GM23338 (cell line): ENCODE results near the gene TMEM101. TPM values are rescaled to one million over a fixed set of nuclear protein-coding genes. Genes with fewer than 3 reads are reported as not detected.
A peak's percentile ranks its signal among the peaks of the same experiment; 100 is the strongest.

Experiments
- ATAC-seq: fragments of 200-7000 bp; cut with Tn5 transposase; 3 replicates; pipeline ENCODE4 v1.9.1; 2020
- DNase-seq: peaks from one replicate; pipeline ENCODE4 v3.0.0-alpha.2; 2015; ENCODE audit warnings: low spot score
- H2AFZ ChIP-seq: fragments of 200-600 bp; sonication (generic); 2 replicates; pipeline ENCODE4 v1.8.0; 2016; ENCODE audit warnings: antibody characterized with exemption, mild to moderate bottlenecking, moderate library complexity
- H3F3A ChIP-seq: fragments of 200-600 bp; sonication (generic); replicated peaks from 2 replicates; pipeline ENCODE4 v1.8.0; 2017; ENCODE audit warnings: antibody characterized with exemption, mixed run types, low read depth
- H3K27ac ChIP-seq: fragments of 200-600 bp; sonication (generic); 2 replicates; pipeline ENCODE4 v1.6.1; 2016; ENCODE audit warnings: low read depth
- H3K27me3 ChIP-seq: fragments of 200-600 bp; sonication (generic); 2 replicates; pipeline ENCODE4 v1.8.0; 2016; ENCODE audit warnings: mild to moderate bottlenecking, mixed run types, moderate library complexity; ENCODE audit not compliant: insufficient read depth
- H3K36me3 ChIP-seq: fragments of 200-600 bp; sonication (generic); 2 replicates; pipeline ENCODE4 v1.8.0; 2016; ENCODE audit warnings: mild to moderate bottlenecking; ENCODE audit not compliant: insufficient read depth
- H3K4me1 ChIP-seq: fragments of 200-600 bp; sonication (generic); 2 replicates; pipeline ENCODE4 v1.8.0; 2016; ENCODE audit warnings: mild to moderate bottlenecking, moderate library complexity; ENCODE audit not compliant: insufficient read depth
- H3K4me2 ChIP-seq: fragments of 200-600 bp; sonication (generic); 2 replicates; pipeline ENCODE4 v1.7.1; 2017; ENCODE audit warnings: mixed run types
- H3K4me3 ChIP-seq: fragments of 200-600 bp; sonication (generic); 2 replicates; pipeline ENCODE4 v1.6.1; 2016; ENCODE audit warnings: mixed run types
- H3K79me2 ChIP-seq: fragments of 200-600 bp; sonication (generic); replicated peaks from 2 replicates; pipeline ENCODE4 v1.8.0; 2017; ENCODE audit warnings: mild to moderate bottlenecking; ENCODE audit not compliant: insufficient read depth
- H3K9me2 ChIP-seq: fragments of 200-600 bp; sonication (generic); 2 replicates; pipeline ENCODE4 v1.8.0; 2017; ENCODE audit not compliant: insufficient read depth
- H4K20me1 ChIP-seq: fragments of 200-600 bp; sonication (generic); replicated peaks from 2 replicates; pipeline ENCODE4 v1.8.0; 2017; ENCODE audit warnings: mild to moderate bottlenecking; ENCODE audit not compliant: insufficient read depth
- H3K27ac Mint-ChIP-seq: 2 replicates; pipeline ENCODE4 v1.8.0; 2020; ENCODE audit warnings: inconsistent platforms, mild to moderate bottlenecking, moderate library complexity, mixed read lengths
- H3K27me3 Mint-ChIP-seq: 3 replicates; pipeline ENCODE4 v1.8.0; 2022; ENCODE audit warnings: low read depth, mild to moderate bottlenecking, moderate library complexity, mixed read lengths, inconsistent platforms; ENCODE audit not compliant: insufficient read depth, poor library complexity
- H3K36me3 Mint-ChIP-seq: 3 replicates; pipeline ENCODE4 v1.8.0; 2021; ENCODE audit warnings: low read depth, mild to moderate bottlenecking, inconsistent platforms, moderate library complexity, mixed read lengths
- H3K4me1 Mint-ChIP-seq: 3 replicates; pipeline ENCODE4 v1.8.0; 2020; ENCODE audit warnings: mild to moderate bottlenecking, inconsistent platforms, mixed read lengths
- H3K4me3 Mint-ChIP-seq: 3 replicates; pipeline ENCODE4 v1.8.0; 2021; ENCODE audit warnings: moderate library complexity, mild to moderate bottlenecking, inconsistent platforms, mixed read lengths
- H3K9me3 Mint-ChIP-seq: 3 replicates; pipeline ENCODE4 v1.8.0; 2020; ENCODE audit warnings: moderate library complexity, mild to moderate bottlenecking, inconsistent platforms, mixed read lengths
- CREB1 ChIP-seq: fragments of 250-450 bp; sonication (Bioruptor Pico); IDR thresholded peaks from 2 replicates; pipeline ENCODE4 v1.5.0; 2020; ENCODE audit warnings: low read depth, mild to moderate bottlenecking, moderate library complexity
- EZH2 ChIP-seq: fragments of 200-600 bp; sonication (generic); IDR thresholded peaks from one replicate; pipeline ENCODE4 v1.8.0; 2017; ENCODE audit warnings: antibody characterized with exemption, mild to moderate bottlenecking, low read depth; ENCODE audit not compliant: unreplicated experiment
- EZH2phosphoT487 ChIP-seq: fragments of 200-600 bp; sonication (generic); IDR thresholded peaks from one replicate; pipeline ENCODE4 v1.8.1; 2018; ENCODE audit warnings: antibody characterized with exemption; ENCODE audit not compliant: unreplicated experiment
- JUNB ChIP-seq: IDR thresholded peaks from one replicate; pipeline ENCODE4 v1.6.1; 2016; ENCODE audit warnings: antibody characterized with exemption; ENCODE audit not compliant: unreplicated experiment
- NANOG ChIP-seq: IDR thresholded peaks from 2 replicates; pipeline ENCODE4 v1.6.1; 2016; ENCODE audit warnings: antibody characterized with exemption, borderline replicate concordance
- POLR2AphosphoS5 ChIP-seq: IDR thresholded peaks from 2 replicates; pipeline ENCODE4 v1.6.1; 2016; ENCODE audit warnings: antibody characterized with exemption, low read depth
- REST ChIP-seq: IDR thresholded peaks from one replicate; pipeline ENCODE4 v1.6.1; 2018; ENCODE audit warnings: antibody characterized with exemption; ENCODE audit not compliant: unreplicated experiment
- STAT1 ChIP-seq: IDR thresholded peaks from one replicate; pipeline ENCODE4 v1.6.1; 2016; ENCODE audit warnings: antibody characterized with exemption; ENCODE audit not compliant: unreplicated experiment
- ZNF114 ChIP-seq: fragments of 250-450 bp; sonication (Bioruptor Pico); IDR thresholded peaks from 2 replicates; pipeline ENCODE4 v1.5.0; 2020; ENCODE audit warnings: mild to moderate bottlenecking, moderate library complexity
- ZNF331 ChIP-seq: fragments of 250-450 bp; sonication (Bioruptor Pico); IDR thresholded peaks from 2 replicates; pipeline ENCODE4 v1.5.0; 2020; ENCODE audit warnings: low read depth, mild to moderate bottlenecking, moderate library complexity
- ZNF462 ChIP-seq: fragments of 250-450 bp; sonication (Bioruptor Pico); IDR thresholded peaks from 2 replicates; pipeline ENCODE4 v1.5.0; 2020; ENCODE audit warnings: mild to moderate bottlenecking, moderate library complexity
- polyA plus RNA-seq: library from polyadenylated mRNA; unstranded; fragments of >200 nt; fragmentation: Nextera tagmentation; extraction: Ambion mirVana; gene quantifications from 2 replicates; pipeline ENCODE4 v1.2.1, GENCODE V29; 2016
- total RNA-seq: library from RNA; depleted of rRNA; stranded (reverse); fragments of >200 nt; shearing (Covaris generic); gene quantifications from 2 replicates; pipeline ENCODE4 v1.2.3, GENCODE V29; 2014
- TF ChIP-seq, protein P1 (sequence below): IDR thresholded peaks from 2 replicates; pipeline ENCODE4 v1.6.1; 2016; ENCODE audit warnings: antibody characterized with exemption
- TF ChIP-seq, protein P2 (sequence below), 2 experiments: fragments of 200-600 bp in 1 of 2; sonication (generic) in 1 of 2; conservative IDR thresholded peaks; 2 replicates each; pipeline versions ENCODE4 v1.5.1 to v1.6.1; 2016 to 2017; ENCODE audit warnings: antibody characterized with exemption in 2 of 2, low read depth in 2 of 2, mild to moderate bottlenecking in 2 of 2, moderate library complexity in 1 of 2

The TMEM101 gene
- total and polyA plus RNA-seq, 2 experiments from 2014 or later, result 15.9 to 31.6 TPM

- no peaks in the 10 kb centered on the region for H3K36me3 Mint-ChIP-seq
- no peaks in the 10 kb centered on the region for H3K9me3 Mint-ChIP-seq
- H3K27me3 Mint-ChIP-seq, result peaks cover 10% of the 10 kb centered on the region
- Histone ChIP-seq H3K27me3 (peaks cover 10% of the 10 kb centered on the region), H4K20me1 (no peaks in the 10 kb centered on the region), H3K9me2 (no peaks in the 10 kb centered on the region), H3K4me3 (peak overlapping the region; percentile 64), H2AFZ (peak overlapping the region; percentile 99; the same call in 1 of the 2 replicates), H3F3A (no peaks in the 10 kb centered on the region), H3K79me2 (no peaks in the 10 kb centered on the region), H3K4me2 (peak overlapping the region; percentile 84), H3K36me3 (no peaks in the 10 kb centered on the region), H3K27ac (no peak overlapping the region), H3K4me1 (no peaks in the 10 kb centered on the region)
- DNase-seq (no peak), ATAC-seq (no peak)
- peak overlapping the region; percentile 59 for H3K4me3 Mint-ChIP-seq
- H3K27ac Mint-ChIP-seq, result no peak overlapping the region
- no peak for TF ChIP-seq JUNB
- no peak for TF ChIP-seq STAT1
- TF ChIP-seq POLR2AphosphoS5, result no peak
- TF ChIP-seq ZNF114, result no peak
- TF ChIP-seq ZNF331 (CRISPR knock-in tag), result no peak
- TF ChIP-seq, protein P1, sequence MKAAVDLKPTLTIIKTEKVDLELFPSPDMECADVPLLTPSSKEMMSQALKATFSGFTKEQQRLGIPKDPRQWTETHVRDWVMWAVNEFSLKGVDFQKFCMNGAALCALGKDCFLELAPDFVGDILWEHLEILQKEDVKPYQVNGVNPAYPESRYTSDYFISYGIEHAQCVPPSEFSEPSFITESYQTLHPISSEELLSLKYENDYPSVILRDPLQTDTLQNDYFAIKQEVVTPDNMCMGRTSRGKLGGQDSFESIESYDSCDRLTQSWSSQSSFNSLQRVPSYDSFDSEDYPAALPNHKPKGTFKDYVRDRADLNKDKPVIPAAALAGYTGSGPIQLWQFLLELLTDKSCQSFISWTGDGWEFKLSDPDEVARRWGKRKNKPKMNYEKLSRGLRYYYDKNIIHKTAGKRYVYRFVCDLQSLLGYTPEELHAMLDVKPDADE, result no peak
- TF ChIP-seq EZH2phosphoT487, result no peak
- no peak for TF ChIP-seq ZNF462 (CRISPR knock-in tag)
- no peak for TF ChIP-seq EZH2
- TF ChIP-seq, protein P2, sequence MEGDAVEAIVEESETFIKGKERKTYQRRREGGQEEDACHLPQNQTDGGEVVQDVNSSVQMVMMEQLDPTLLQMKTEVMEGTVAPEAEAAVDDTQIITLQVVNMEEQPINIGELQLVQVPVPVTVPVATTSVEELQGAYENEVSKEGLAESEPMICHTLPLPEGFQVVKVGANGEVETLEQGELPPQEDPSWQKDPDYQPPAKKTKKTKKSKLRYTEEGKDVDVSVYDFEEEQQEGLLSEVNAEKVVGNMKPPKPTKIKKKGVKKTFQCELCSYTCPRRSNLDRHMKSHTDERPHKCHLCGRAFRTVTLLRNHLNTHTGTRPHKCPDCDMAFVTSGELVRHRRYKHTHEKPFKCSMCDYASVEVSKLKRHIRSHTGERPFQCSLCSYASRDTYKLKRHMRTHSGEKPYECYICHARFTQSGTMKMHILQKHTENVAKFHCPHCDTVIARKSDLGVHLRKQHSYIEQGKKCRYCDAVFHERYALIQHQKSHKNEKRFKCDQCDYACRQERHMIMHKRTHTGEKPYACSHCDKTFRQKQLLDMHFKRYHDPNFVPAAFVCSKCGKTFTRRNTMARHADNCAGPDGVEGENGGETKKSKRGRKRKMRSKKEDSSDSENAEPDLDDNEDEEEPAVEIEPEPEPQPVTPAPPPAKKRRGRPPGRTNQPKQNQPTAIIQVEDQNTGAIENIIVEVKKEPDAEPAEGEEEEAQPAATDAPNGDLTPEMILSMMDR (conservative IDR thresholded peaks at IDR 0.05; ENCODE audit: low read depth in 2 of 2), result no peak
- no peak for TF ChIP-seq NANOG
- no peak for TF ChIP-seq REST
- TF ChIP-seq CREB1 (CRISPR knock-in tag), result no peak
- H3K4me1 Mint-ChIP-seq, result peaks cover 3% of the 10 kb centered on the region
Observed at GRCh38 chr17:43995150-43995471, 19.7 kb downstream of the TMEM101 start.
